Omental fat pad (tissue), 4 donors: ENCODE data around the gene NHLRC4. TPM values are rescaled to one million over a fixed set of nuclear protein-coding genes. Genes with fewer than 3 reads are reported as not detected.

Source experiments
- ATAC-seq: fragments of 150-250 bp; one replicate; pipeline ENCODE4 v1.9.1; 2016; ENCODE audit warnings: mild to moderate bottlenecking, moderate library complexity; ENCODE audit not compliant: low FRiP score
- DNase-seq: peaks from one replicate; pipeline ENCODE4 v3.0.0-alpha.2; 2019; ENCODE audit warnings: low spot score
- total RNA-seq, 4 donors: library from RNA; depleted of rRNA; stranded (reverse); fragments of >200 nt; gene quantifications; one replicate each; pipeline ENCODE4 v1.1.0, GENCODE V29; 2016
- TF ChIP-seq, protein P1 (sequence below), 3 donors: fragments of 450-650 bp; IDR thresholded peaks; one replicate each; pipeline ENCODE4 v1.5.1; 2016 to 2017; ENCODE audit warnings: antibody characterized with exemption in 3 of 3, mild to moderate bottlenecking in 3 of 3, moderate library complexity in 2 of 3

NHLRC4 gene
- total RNA-seq, 4 donors from 2014 or later = 0.24 to 5.5 (median 1.2) TPM

DNA sequence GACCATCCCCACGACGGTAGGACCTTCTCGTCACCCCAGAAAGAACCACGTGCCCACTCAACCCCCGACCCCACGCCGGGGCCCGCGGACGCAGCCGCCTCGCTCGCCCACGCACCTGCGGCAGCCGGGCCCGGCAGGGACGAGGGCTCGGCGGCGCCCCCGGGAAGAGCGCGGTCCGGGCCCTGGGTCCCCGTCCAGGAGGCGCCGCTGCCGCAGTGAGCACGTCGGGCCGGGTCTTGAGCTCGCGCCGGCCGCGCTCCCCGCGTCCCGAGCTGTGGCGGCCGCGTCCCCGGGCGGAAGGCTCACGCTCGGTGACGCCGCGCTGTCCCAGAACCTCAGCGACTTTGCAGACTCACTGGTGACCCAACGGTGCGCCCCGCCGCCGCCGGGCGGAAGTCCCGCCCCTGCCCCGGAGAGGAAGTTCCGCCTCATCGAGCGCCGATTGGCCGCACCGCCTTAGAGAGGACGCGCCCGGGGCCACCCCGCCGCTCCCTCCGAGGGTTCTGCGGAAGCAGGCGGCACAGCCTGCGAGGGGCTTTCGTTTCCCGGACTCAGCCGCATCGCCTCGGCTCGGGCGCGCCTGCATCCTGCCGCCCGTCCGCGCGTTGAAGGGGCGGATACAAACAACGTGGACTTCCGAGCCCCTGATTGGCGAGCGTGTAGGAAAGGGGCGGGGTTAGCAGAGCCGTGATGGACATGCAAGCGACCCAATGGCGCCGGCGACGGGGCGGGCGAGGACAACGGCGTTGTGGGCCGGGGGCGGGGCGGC is 22.3 kb downstream of the NHLRC4 start:
- TF ChIP-seq, protein P1, sequence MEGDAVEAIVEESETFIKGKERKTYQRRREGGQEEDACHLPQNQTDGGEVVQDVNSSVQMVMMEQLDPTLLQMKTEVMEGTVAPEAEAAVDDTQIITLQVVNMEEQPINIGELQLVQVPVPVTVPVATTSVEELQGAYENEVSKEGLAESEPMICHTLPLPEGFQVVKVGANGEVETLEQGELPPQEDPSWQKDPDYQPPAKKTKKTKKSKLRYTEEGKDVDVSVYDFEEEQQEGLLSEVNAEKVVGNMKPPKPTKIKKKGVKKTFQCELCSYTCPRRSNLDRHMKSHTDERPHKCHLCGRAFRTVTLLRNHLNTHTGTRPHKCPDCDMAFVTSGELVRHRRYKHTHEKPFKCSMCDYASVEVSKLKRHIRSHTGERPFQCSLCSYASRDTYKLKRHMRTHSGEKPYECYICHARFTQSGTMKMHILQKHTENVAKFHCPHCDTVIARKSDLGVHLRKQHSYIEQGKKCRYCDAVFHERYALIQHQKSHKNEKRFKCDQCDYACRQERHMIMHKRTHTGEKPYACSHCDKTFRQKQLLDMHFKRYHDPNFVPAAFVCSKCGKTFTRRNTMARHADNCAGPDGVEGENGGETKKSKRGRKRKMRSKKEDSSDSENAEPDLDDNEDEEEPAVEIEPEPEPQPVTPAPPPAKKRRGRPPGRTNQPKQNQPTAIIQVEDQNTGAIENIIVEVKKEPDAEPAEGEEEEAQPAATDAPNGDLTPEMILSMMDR (IDR thresholded peaks at IDR 0.05) = no peak
- peak; percentile 89 for ATAC-seq
- DNase-seq = peak; percentile 99

- DNase-seq (peak; percentile 93), ATAC-seq (peak; percentile 94)
- TF ChIP-seq, protein P1 (IDR thresholded peaks at IDR 0.05) = no peak
These were observed 22.9 kb downstream of the NHLRC4 start, which contains the start of gene RAB40C for GRCh38 chr16:589658-590187. TSS of gene RAB40C (plus strand) at chr16:590066. CDS start at chr16:590292, 226 bp downstream.

- ATAC-seq (peak; percentile 14), DNase-seq (no peak)
- TF ChIP-seq, protein P1 (IDR thresholded peaks at IDR 0.05) = no peak
These were observed 23.5 kb downstream of the NHLRC4 start for GRCh38 chr16:590188-590814.

- DNase-seq (no peak), ATAC-seq (no peak)
- TF ChIP-seq, protein P1 (IDR thresholded peaks at IDR 0.05) = no peak
These were observed 24.0 kb downstream of the NHLRC4 start for GRCh38 chr16:590815-591200.

DNA sequence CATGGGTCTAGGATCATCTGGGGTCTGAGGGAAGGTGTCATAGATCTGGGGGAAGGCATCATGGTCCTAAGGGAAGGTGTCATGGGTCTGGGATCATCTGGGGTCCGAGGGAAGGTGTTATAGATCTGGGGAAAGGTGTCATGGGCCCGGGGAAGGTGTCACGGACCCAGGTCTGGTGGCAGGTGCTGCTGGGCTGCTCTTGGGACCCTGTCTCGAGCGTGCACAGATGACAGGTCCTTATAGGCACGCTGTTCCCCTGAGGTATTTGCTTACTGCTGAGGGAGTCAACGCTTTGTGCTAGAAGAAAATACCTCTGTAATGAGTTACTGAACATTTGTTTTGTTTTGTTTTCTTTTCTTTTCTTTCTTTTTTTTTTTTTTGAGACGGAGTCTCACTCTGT is 24.4 kb downstream of the NHLRC4 start:
- ATAC-seq (no peak), DNase-seq (no peak)
- TF ChIP-seq, protein P1 (IDR thresholded peaks at IDR 0.05) = no peak

GRCh38 chr16:591892-592517 is 25.2 kb downstream of the NHLRC4 start:
- ATAC-seq = no peak
- no peak for DNase-seq
- TF ChIP-seq, protein P1 (IDR thresholded peaks at IDR 0.05) = no peak
